NCI-H2196 (cell line): ENCODE results near the gene RADIL.
A peak's percentile ranks its signal among the peaks of the same experiment; 100 is the strongest.
"Not testable (repeated sequence)": the region's sequence is repeated elsewhere in the genome, so short reads cannot be mapped to it uniquely, and the experiment has no call there.

Source experiments
- DNase-seq: peaks from one replicate; lab custom pipeline; 2025; ENCODE audit not compliant: unreplicated experiment; lab: John Stamatoyannopoulos, UW

The RADIL gene

GRCh38 chr7:4883372-4884144 lies at the start of gene RADIL:
Gene RADIL, minus strand, starts transcription at chr7:4883716. Its CDS starts 5,577 bp downstream, at chr7:4878139.
- peak; percentile 94 for DNase-seq

DNA sequence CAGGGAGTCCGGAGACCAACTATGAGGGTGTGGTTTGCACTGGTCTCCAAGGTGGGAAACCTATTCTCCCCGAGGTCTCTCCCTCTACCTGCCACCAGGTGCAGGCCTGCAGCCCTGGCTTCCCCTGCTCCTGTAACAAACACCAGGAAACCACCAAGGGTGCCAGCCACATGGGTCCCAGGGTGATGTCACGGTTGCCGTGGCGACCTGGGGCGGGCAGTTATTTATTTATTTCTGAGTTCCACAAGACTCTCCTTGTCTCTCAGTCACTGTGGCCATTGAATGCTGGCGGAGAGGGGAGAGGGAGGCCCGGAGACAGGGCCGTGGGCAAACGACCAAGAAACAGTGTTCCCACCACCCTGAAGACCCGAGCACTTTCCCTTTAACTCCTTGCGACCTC lies 48.4 kb upstream of the RADIL start:
- peak; percentile 90 for DNase-seq

DNA sequence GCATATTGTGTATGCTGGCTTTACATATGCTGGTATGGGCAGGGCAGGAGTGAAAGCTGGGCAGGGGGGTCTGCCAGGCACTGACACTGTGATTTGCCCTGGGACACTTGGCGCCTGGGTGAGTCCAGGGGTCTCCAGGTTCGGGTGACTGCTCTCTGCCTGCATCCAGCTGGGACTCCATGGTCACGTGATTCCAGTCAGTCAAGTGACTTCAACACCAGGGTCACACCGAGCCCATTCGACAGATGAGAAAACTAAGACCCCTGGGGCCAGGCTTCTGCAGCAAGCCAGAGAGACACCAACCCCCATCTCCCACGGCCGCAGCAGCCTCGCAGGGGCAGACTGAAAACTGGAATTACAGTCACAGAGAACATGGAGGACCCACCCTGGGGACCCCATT lies 45.5 kb upstream of the RADIL start:
- no peak for DNase-seq

GRCh38 chr7:4928445-4928844 lies 44.9 kb upstream of the RADIL start:
- DNase-seq, result no peak

DNA sequence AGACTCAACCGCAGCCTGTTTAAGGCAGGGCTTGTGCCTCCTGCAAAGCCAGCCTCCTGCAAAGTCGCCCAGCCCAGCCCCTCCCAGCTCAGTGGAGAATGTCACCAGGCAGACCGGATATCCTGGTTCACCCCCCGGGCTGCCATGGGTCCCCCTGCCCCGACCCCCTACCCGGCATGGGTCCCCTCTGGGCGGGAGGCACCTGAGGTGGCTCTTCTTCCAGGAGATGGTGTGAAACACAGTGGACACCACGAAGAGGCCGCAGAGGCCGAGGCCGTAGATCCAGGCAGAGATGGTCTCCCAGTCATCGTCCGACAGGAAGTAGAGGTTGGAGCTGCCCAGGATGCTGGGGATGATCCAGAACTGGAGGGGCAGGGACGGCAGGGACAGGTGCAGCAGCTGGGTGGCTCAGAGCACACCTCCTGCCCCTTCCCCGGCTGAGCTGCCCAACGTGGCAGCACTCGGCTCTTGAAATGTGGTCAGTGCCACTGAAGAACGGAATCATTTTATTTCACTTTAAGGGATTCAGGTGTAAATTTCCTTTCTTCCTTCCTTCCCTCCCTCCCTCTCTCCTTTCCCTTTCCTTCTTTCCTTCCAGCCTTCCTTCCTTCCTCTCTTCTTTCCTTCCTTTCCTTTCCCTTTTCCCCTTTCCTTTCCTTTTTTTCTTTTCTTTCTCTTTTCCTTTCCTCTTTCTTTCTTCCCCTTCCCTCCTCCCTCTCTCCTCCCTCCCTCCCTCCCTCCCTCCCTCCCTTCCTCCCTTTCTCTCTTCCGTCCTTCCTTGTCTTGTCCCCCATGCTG lies 36.7 kb upstream of the RADIL start:
- DNase-seq, result no peak

DNA sequence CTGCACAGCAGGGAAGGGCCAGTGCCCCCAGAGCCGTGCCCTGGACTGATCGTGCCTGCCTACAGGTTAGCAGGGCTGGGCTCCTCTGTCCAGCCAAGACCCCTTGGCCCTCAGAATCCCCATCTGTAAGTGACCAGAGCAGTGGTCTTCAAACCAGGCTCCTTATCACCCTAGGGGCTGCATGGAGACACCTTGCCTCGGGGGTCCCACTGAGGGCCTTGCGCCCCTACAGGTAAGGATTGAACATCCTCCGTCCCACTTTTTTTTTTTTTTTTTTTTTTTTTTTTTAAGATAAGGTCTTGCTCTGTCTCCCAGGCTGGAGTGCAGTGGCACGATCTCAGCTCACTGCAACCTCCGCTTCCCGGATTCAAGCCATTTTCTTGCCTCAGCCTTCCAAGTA lies 32.6 kb upstream of the RADIL start:
- DNase-seq, result no peak

- DNase-seq, result no peak
Measured at GRCh38 chr7:4911111-4911828, 27.8 kb upstream of the RADIL start.

DNA sequence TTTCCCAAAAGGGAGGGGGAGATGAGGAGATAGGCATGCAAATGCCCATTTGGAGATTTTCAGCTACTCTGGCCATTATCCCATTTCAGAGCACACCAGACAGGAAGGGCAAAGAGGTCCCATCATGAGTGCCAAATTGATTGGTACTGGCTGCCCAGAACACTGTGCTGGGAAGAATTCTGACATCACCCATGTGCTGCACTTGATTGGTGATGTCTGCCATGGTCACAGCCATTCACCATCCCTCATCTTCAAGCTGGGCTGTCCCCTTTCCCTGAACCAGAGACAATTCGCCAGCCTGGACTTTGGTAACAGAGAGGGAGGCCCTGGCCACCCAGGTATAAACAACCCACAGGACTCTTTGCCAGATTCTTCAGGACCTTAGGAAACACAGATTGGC lies 23.2 kb upstream of the RADIL start:
- DNase-seq, result no peak

GRCh38 chr7:4905171-4905570 lies 21.7 kb upstream of the RADIL start:
- no peak for DNase-seq

DNA sequence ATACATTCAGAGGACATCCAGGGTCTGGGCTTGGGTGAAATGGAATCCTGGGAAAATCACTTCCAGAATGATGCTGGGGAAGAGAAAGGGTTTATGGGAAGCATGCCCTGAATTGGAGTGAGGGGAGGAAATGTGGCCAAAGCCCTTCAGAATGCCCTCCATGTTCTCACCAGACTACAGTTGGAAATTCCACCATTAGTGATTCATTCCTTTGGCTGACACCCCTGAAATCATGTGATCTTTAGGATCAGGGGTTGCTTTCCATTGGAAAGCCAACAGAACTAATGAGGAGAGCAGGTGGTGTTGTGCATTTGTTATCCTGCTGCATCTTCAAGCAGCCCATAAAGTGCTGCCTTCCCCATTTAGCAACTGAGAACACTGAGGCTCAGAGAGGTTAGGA lies 20.8 kb upstream of the RADIL start:
- DNase-seq, result no peak

DNA sequence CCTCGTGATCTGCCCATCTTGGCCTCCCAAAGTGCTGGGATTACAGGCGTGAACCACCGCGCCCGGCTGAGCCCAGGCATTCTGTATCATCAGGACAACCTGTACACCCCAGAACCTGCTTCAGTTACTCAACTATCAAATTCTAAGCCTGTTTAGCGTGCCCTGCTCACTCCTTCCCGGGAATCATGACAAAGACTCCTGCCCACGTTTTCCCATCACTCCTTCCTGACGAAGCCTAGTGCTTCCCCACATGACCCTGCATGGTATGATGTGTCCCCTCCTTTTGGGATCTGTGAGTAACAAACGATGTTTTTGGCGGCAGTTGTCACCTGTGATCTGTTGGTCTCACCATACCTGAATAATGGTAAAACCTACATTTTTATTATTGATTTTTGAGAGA lies 12.2 kb upstream of the RADIL start:
- no peak for DNase-seq

DNA sequence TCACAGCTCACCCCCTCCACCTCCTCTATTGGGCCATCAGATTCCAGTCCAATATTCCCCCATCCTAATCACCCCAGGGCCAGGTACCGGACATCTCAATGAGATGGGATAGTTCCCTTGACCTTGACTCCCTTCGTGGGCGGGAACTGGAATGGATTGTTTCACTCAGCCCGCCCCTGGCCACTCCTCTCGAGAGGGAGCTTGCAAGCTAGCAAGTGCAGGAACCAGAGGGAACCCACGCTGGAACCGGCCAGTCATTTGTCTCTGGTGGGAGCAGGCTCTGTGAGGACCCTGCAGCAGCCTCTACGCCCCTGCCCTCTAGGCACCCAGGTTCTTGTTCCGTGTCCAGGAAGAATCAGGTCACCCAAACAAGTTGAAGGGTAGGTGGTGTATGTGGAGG lies 11.0 kb upstream of the RADIL start:
- DNase-seq, result no peak

DNA sequence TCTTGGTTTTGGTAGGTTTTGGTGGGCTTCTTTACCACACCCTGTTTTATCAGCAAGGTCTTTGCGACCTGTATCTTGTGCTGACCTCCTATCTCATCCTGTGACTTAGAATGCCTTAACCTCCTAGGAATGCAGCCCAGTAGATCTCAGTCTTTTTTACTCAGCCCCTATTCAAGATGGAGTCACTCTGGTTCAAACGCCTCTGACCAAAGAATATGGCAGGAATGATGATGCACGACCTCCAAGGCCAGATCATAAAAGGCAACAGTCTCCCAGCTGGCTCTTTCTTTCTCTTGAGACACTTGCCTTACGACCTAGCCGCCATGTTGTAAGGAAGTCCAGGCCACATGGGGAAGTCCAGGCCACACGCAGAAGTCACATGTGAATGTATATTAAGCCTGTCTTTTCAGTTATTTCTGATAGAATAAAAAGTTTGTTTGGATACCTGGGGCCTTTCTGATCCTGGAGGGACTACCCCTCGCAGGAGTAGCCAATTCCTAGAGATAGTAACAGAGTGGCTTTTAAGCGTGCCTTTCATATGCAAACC lies 10.5 kb upstream of the RADIL start:
- no peak for DNase-seq

DNA sequence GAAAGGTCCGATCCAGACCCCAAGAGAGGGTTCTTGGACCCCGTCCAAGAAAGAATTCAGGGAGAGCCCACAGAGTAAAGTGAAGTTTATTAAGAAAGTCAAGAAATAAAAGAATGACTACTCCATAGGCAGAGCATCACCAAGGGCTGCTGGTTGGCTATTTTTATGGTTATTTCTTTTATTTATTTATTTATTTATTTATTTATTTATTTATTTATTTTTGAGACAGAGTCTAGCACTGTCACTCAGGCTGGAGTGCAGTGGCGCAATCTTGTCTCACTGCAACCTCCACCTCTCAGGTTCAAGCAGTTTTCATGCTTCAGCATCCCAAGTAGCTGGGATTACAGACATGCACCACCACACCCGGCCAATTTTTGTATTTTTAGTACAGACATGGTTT lies 9.7 kb upstream of the RADIL start:
- DNase-seq, result not testable (repeated sequence)

- not testable (repeated sequence) for DNase-seq
Measured at GRCh38 chr7:4891522-4891921, 8.0 kb upstream of the RADIL start.

DNA sequence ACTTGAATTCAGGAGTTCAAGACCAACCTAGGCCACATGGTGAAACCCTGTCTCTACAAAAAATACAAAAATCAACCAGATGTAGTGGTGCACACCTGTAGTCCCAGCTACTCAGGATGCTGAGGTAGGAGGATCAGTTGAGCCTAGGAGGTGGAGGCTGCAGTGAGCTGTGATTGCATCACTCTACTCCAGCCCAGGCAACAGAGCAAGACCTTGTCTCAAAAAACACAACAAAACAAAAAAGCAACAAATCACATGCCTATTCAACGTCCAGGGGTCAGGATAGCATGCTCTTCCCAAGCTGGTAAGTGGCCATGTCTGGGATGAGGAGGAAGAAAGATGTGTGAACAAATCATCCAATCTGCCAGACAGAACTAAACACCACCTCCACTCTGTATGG lies 6.2 kb upstream of the RADIL start:
- DNase-seq, result no peak

DNA sequence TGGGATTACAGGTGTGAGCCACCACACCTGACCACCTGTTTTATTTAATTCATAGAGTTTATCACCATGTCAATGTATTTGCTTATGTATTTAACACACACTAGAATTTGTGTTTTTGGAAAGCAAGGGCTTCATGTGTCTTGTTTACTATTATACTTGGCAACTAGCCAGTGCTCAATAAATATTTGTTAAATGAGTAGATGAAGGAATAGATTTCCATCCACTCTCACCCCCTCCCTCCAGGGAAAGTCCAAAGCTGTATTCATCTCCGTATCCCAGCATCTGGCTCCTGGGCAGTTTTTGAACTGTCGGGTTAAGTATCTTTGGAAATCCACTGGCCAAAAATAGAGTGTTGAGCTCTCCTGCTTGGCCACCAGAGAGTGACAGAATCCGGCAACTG lies 4.6 kb upstream of the RADIL start:
- peak; percentile 65 for DNase-seq

DNA sequence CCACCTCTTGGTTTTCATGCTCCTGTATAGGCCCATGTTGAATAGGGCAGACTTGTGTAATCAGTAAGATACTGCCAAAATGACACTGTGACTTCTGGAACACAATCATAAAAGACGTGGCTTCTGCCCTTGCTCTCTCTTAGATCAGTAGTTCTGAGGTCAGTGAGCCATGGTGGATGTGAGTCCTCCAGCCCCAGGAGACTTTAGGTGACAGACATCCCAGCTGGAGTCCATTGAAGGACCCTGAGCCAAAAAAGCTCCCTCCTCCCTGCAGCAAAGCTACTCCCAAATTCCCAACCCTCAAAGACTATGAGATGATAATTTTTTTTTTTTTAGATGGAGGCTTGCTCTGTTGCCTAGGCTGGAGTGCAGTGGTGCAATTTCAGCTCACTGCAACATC lies 3.2 kb upstream of the RADIL start:
- DNase-seq, result no peak

- no peak for DNase-seq
Measured at GRCh38 chr7:4885317-4885807, 1.8 kb upstream of the RADIL start.

DNA sequence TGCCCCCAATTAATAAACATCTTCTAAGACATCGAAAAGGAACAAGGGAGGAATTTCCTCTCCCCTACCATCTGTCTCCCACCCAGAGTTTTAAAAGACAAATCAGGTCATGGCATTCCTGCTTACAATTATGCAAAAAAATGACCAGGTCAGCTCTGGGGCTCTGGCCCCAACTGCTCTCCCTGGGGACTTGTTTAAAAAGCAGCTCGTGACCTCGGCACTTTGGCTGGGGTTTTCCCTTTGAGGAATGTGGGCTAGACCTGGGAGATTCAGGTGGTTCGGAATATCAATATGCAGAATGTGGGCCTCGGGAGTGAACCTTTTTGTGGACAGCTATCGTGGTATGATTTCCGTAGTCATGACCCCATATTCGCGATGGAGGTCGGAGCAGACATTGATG lies 648 bp upstream of the RADIL start:
- no peak for DNase-seq

GRCh38 chr7:4883033-4883371 lies 514 bp downstream of the RADIL start:
- DNase-seq, result peak; percentile 12
